Heart right ventricle (tissue), 16 donors: Measurements from ENCODE around the gene SOS1. TPM values are rescaled to one million over a fixed set of nuclear protein-coding genes. Genes with fewer than 3 reads are reported as not detected.
A peak's percentile ranks its signal among the peaks of the same experiment; 100 is the strongest.
"Not testable (repeated sequence)": the region's sequence is repeated elsewhere in the genome, so short reads cannot be mapped to it uniquely, and the experiment has no call there.

Source experiments
- ATAC-seq, 8 donors: fragments of 200-7000 bp; cut with Tn5 transposase; one replicate each; pipeline ENCODE4 v1.9.1; 2020; ENCODE audit warnings: mild to moderate bottlenecking in 8 of 8, moderate library complexity in 8 of 8, moderate number of reproducible peaks in 1 of 8
- DNase-seq, 2 donors: peaks; one replicate each; pipeline ENCODE4 v3.0.0-alpha.2; 2020
- H3K27ac ChIP-seq, 10 donors: fragments of 200-600 bp; sonication (generic) in 2 of 10; one replicate each; pipeline versions ENCODE4 v1.5.0 to v1.8.0; 2020 to 2022; ENCODE audit warnings: mild to moderate bottlenecking in 3 of 10
- H3K27me3 ChIP-seq, 7 donors: fragments of 200-600 bp; one replicate each; pipeline ENCODE4 v1.8.0; 2021 to 2022; ENCODE audit warnings: mild to moderate bottlenecking in 2 of 7
- H3K36me3 ChIP-seq, 9 donors: fragments of 200-600 bp; sonication (generic) in 1 of 9; one replicate each; pipeline versions ENCODE4 v1.5.0 to v1.8.0; 2020 to 2022; ENCODE audit warnings: mild to moderate bottlenecking in 2 of 9
- H3K4me1 ChIP-seq, 9 donors: fragments of 200-600 bp; sonication (generic) in 1 of 9; one replicate each; pipeline versions ENCODE4 v1.5.0 to v1.8.0; 2020 to 2022; ENCODE audit warnings: mild to moderate bottlenecking in 4 of 9
- H3K4me3 ChIP-seq, 10 donors: fragments of 200-600 bp; sonication (generic) in 2 of 10; one replicate each; pipeline versions ENCODE4 v1.5.0 to v1.8.0; 2020 to 2022; ENCODE audit warnings: mild to moderate bottlenecking in 7 of 10, moderate library complexity in 2 of 10
- H3K9me3 ChIP-seq, 11 donors: fragments of 200-600 bp in 10 of 11; sonication (generic) in 2 of 11; one replicate each; pipeline versions ENCODE4 v1.5.0 to v1.8.0; 2013 to 2022; ENCODE audit warnings: mild to moderate bottlenecking in 2 of 11, control low read depth in 1 of 11, moderate library complexity in 1 of 11
- CTCF ChIP-seq, 9 donors: fragments of 200-600 bp; sonication (generic) in 2 of 9; IDR thresholded peaks; one replicate each; pipeline versions ENCODE4 v1.5.0 to v1.8.0; 2021 to 2022; ENCODE audit warnings: antibody characterized with exemption in 9 of 9, mild to moderate bottlenecking in 5 of 9, moderate library complexity in 1 of 9
- WGBS, 2 donors: extraction: QIAGEN DNeasy Blood & Tissue Kit; methylation state at CpG; one replicate each; pipeline ENCODE4 v1.1.7; 2013; ENCODE audit warnings: inconsistent platforms in 1 of 2; 5-methylcytosine and 5-hydroxymethylcytosine counted together
- intact Hi-C, 10 donors: fragments of 100-400 bp; cut with DNase I; formaldehyde crosslinking; loops; one replicate each; pipeline versions ENCODE4 v1.11.1 to v1.14.2; 2022
- polyA plus RNA-seq, 2 donors: library from polyadenylated mRNA; stranded (reverse); fragments of 200-250 nt; gene quantifications; one replicate each; pipeline ENCODE4 v1.2.3, GENCODE V29; 2013
- total RNA-seq, 10 donors: library from RNA; stranded (reverse); fragmentation: NEBNext Ultra II Directional in 3 of 10; extraction: Animal tissue kit (Norgen Biotek cat#: 25700) in 3 of 10; gene quantifications; one replicate each; pipeline versions ENCODE4 v1.2.1 to v1.2.4, GENCODE V29; 2021 to 2023
- donor health status: Arrhythmogenic right ventricular cardiomyopathy.
- donor health status: ischemic (EF 13 %, LVEDD 7.1; RV severe dilation, severe dysfunction).
- donor health status: healthy with polysubstance abuse.
- donor health status: DM: no; HTN: yes; CAD: no.
- donor health status: DM: no; HTN: no; CAD: no.
- donor health status: ischemic (EF 25% LVEDD 6.9; RV normal size, moderate dysfunction).
- donor health status: ischemic (EF 25% LVEDD 5.7; RV mildly dilated, moderate dysfunction).
- donor health status: healthy.
- donor health status: DM: yes; HTN: yes; CAD: no.
- donor health status: Ischemic cardiomyopathy.
- donor health status: ischemic (EF 35%, LVEDD 5.7; RV mildly dilated, moderate dysfunction).
- donor health status: nonischemic (EF 11% LVEDD 7.7; RV severe dilation, severe dysfunction).
- donor health status: DM: yes; HTN: yes; CAD: no.
- donor health status: PGD.
- donor health status: ischemic (EF 29% LVEDD 5.4; RV normal size, mild dysfunction).
- donor health status: nonischemic (EF 23%, LVEDD 6.1; RV moderate dilation, normal function).

The SOS1 gene
- total and polyA plus RNA-seq, 12 donors, result 5.8 to 37.8 (median 23.1) TPM

- H3K4me3 ChIP-seq, result no peak overlapping the region
- H3K27ac ChIP-seq, result no peak overlapping the region
- H3K4me1 ChIP-seq, result no peaks in the 10 kb centered on the region
- intact Hi-C loops, result loop anchor here in 8 of 10 donors (1.0 to 10.0 kb wide), 6 partner anchors 56 to 168 kb away; partner anchors contain the start of gene SOS1 (in 3 of the 8)
- no peaks in the 10 kb centered on the region for H3K27me3 ChIP-seq
- no peak for DNase-seq
- H3K36me3 ChIP-seq, result peaks cover 0 to 30% (median 2%) of the 10 kb centered on the region in 9 donors
- 84 to 86% methylated on average over 4 of the region's 4 CpGs for WGBS, 2 donors
- no peak for ATAC-seq
- H3K9me3 ChIP-seq, result no peaks in the 10 kb centered on the region
- TF ChIP-seq CTCF (IDR thresholded peaks at IDR 0.05), result no peak
These were observed 59.6 kb downstream of the SOS1 start for GRCh38 chr2:39061280-39061679.

- intact Hi-C loops, result loop anchor here in 5 of 10 donors (1.0 to 2.0 kb wide), 4 partner anchors 168 to 171 kb away; no protein-coding TSS in a partner anchor
- H3K36me3 ChIP-seq, result peaks cover 0 to 34% (median 0%) of the 10 kb centered on the region in 9 donors
- DNase-seq (no peak), ATAC-seq (no peak)
- H3K9me3 ChIP-seq, result no peaks in the 10 kb centered on the region
- H3K4me3 ChIP-seq, result no peak overlapping the region
- H3K27me3 ChIP-seq, result no peaks in the 10 kb centered on the region
- TF ChIP-seq CTCF (IDR thresholded peaks at IDR 0.05), result peak; percentile 45 to 83 (median 76)
- 31 to 33% methylated on average over 2 of the region's 2 CpGs for WGBS, 2 donors
- H3K4me1 ChIP-seq, result no peaks in the 10 kb centered on the region
- H3K27ac ChIP-seq, result no peak overlapping the region
These were observed 61.4 kb downstream of the SOS1 start for GRCh38 chr2:39059366-39059952.

GRCh38 chr2:39058101-39058500 lies 62.8 kb downstream of the SOS1 start:
- TF ChIP-seq CTCF (IDR thresholded peaks at IDR 0.05), result no peak
- ATAC-seq (no peak), DNase-seq (no peak)
- intact Hi-C loops, result loop anchor here in 2 of 10 donors (2.0 kb wide), 1 partner anchor 171 kb away; no protein-coding TSS in a partner anchor
- 86 to 92% methylated on average over 3 of the region's 3 CpGs for WGBS, 2 donors
- no peaks in the 10 kb centered on the region for H3K4me1 ChIP-seq
- H3K36me3 ChIP-seq, result peaks cover 0 to 41% (median 0%) of the 10 kb centered on the region in 9 donors
- no peak overlapping the region for H3K4me3 ChIP-seq
- no peak overlapping the region for H3K27ac ChIP-seq
- H3K9me3 ChIP-seq, result no peaks in the 10 kb centered on the region
- H3K27me3 ChIP-seq, result no peaks in the 10 kb centered on the region

- ATAC-seq, H3K4me1 ChIP-seq, intact Hi-C loops, H3K9me3 ChIP-seq, H3K27me3 ChIP-seq, DNase-seq, H3K4me3 ChIP-seq, H3K27ac ChIP-seq: not testable (repeated sequence)
- 98 to 99% methylated on average over 6 of the region's 6 CpGs for WGBS, 2 donors
- H3K36me3 ChIP-seq, result peaks cover 0 to 92% (median 18%) of the 10 kb centered on the region in 9 donors
These were observed 68.2 kb downstream of the SOS1 start for GRCh38 chr2:39052665-39053064.

GRCh38 chr2:39050109-39050508 lies 70.7 kb downstream of the SOS1 start:
- DNase-seq (no peak), ATAC-seq (no peak)
- no peak for TF ChIP-seq CTCF (IDR thresholded peaks at IDR 0.05)
- Histone ChIP-seq H3K9me3 (no peaks in the 10 kb centered on the region), H3K36me3 (peaks cover 0 to 88% (median 22%) of the 10 kb centered on the region in 9 donors), H3K4me3 (no peak overlapping the region), H3K4me1 (no peaks in the 10 kb centered on the region), H3K27ac (no peak overlapping the region), H3K27me3 (no peaks in the 10 kb centered on the region)
- WGBS, 2 donors, result 93 to 100% methylated on average over 1 of the region's 1 CpG
- intact Hi-C loops, result no loop called here
